ENCODE data around the gene HFE.
A peak's percentile ranks its signal among the peaks of the same experiment; 100 is the strongest.
"Not testable (repeated sequence)": the region's sequence is repeated elsewhere in the genome, so short reads cannot be mapped to it uniquely, and the experiment has no call there.

HFE gene

GRCh38 chr6:26113570-26113969, 26.3 kb downstream of the HFE start:
- no peak for DNase-seq

- DNase-seq = no peak
Measured at GRCh38 chr6:26115226-26115625, 28.0 kb downstream of the HFE start.

- DNase-seq = no peak
Measured at GRCh38 chr6:26116267-26116666, 29.0 kb downstream of the HFE start.

- DNase-seq = no peak
Measured at GRCh38 chr6:26118999-26119398, 31.8 kb downstream of the HFE start.

- not testable (repeated sequence) for DNase-seq
Measured at GRCh38 chr6:26120115-26120514, 32.9 kb downstream of the HFE start.

- no peak for DNase-seq
Measured at GRCh38 chr6:26120807-26121140, 33.5 kb downstream of the HFE start.

GRCh38 chr6:26121141-26122004, 34.1 kb downstream of the HFE start:
- no peak for DNase-seq

- DNase-seq = no peak
Measured at GRCh38 chr6:26122005-26122388, 34.8 kb downstream of the HFE start.

- DNase-seq = peak; percentile 40
Measured at GRCh38 chr6:26122402-26122792, 35.2 kb downstream of the HFE start.

GRCh38 chr6:26122793-26123674, 35.8 kb downstream of the HFE start:
- peak; percentile 100 for DNase-seq

GRCh38 chr6:26123675-26123946, 36.4 kb downstream of the HFE start:
- DNase-seq = no peak

GRCh38 chr6:26123947-26124780, 36.9 kb downstream of the HFE start:
- peak; percentile 99 for DNase-seq

GRCh38 chr6:26124781-26125685, 37.8 kb downstream of the HFE start:
- no peak for DNase-seq

- DNase-seq = peak; percentile 38
Measured at GRCh38 chr6:26126394-26127235, 39.4 kb downstream of the HFE start.

- no peak for DNase-seq
Measured at GRCh38 chr6:26128013-26128771, 41.0 kb downstream of the HFE start.

- DNase-seq = peak; percentile 38
Measured at GRCh38 chr6:26129656-26130055, 42.4 kb downstream of the HFE start.

- no peak for DNase-seq
Measured at GRCh38 chr6:26130581-26131249, 43.5 kb downstream of the HFE start.

GRCh38 chr6:26131618-26132017, 44.4 kb downstream of the HFE start:
- no peak for DNase-seq

- DNase-seq = no peak
Measured at GRCh38 chr6:26133730-26134129, 46.5 kb downstream of the HFE start.

- no peak for DNase-seq
Measured at GRCh38 chr6:26136321-26136720, 49.1 kb downstream of the HFE start.
